Suppressor macrophage (primary cell): ENCODE data around the gene FOXA1.

Source experiments
- DNase-seq, 4 experiments: peaks; one replicate each; pipeline ENCODE4 v3.0.0-alpha.2; 2020 to 2022
- total RNA-seq, 17 experiments: gene quantifications; one replicate each; lab custom pipeline; 2026; ENCODE audit warnings: mixed read lengths in 6 of 17, inconsistent platforms in 3 of 17; lab: John Stamatoyannopoulos, UW

FOXA1 gene
- total RNA-seq: 0 to 1.1 (median 0.05) reads per million in 17 experiments

- DNase-seq: peak; percentile 23 to 68 (median 40)
Measured at GRCh38 chr14:37594971-37595808, at the start of gene FOXA1, which contains the start of gene TTC6. FOXA1 (minus strand) TSS chr14:37595249; CDS start chr14:37594972, 277 bp downstream. TTC6 (plus strand) TSS chr14:37595629; CDS start chr14:37622065, 26,436 bp downstream.

GRCh38 chr14:37643701-37644100 is 48.7 kb upstream of the FOXA1 start:
- DNase-seq: no peak

- DNase-seq: no peak
Measured at GRCh38 chr14:37642125-37642524, 47.1 kb upstream of the FOXA1 start.

- DNase-seq: no peak
Measured at GRCh38 chr14:37641117-37641516, 46.1 kb upstream of the FOXA1 start.

GRCh38 chr14:37638599-37638998 is 43.5 kb upstream of the FOXA1 start:
- DNase-seq: no peak

GRCh38 chr14:37637341-37637740 is 42.3 kb upstream of the FOXA1 start:
- DNase-seq: no peak

- DNase-seq: no peak
Measured at GRCh38 chr14:37625597-37626595, 30.8 kb upstream of the FOXA1 start.

GRCh38 chr14:37623971-37624370 is 28.9 kb upstream of the FOXA1 start:
- DNase-seq: no peak

- DNase-seq: no peak
Measured at GRCh38 chr14:37623426-37623951, 28.4 kb upstream of the FOXA1 start.

- DNase-seq: no peak
Measured at GRCh38 chr14:37622231-37622923, 27.3 kb upstream of the FOXA1 start.

GRCh38 chr14:37620856-37621255 is 25.8 kb upstream of the FOXA1 start:
- DNase-seq: no peak

GRCh38 chr14:37618498-37619028 is 23.5 kb upstream of the FOXA1 start:
- no peak for DNase-seq

- DNase-seq: no peak
Measured at GRCh38 chr14:37617864-37618365, 22.9 kb upstream of the FOXA1 start.

GRCh38 chr14:37616853-37617252 is 21.8 kb upstream of the FOXA1 start:
- no peak for DNase-seq

GRCh38 chr14:37615582-37616289 is 20.7 kb upstream of the FOXA1 start:
- no peak for DNase-seq

- no peak for DNase-seq
Measured at GRCh38 chr14:37610945-37611523, 16.0 kb upstream of the FOXA1 start.

- DNase-seq: no peak
Measured at GRCh38 chr14:37608649-37609048, 13.6 kb upstream of the FOXA1 start.

- no peak for DNase-seq
Measured at GRCh38 chr14:37606678-37607077, 11.6 kb upstream of the FOXA1 start.

GRCh38 chr14:37603688-37604251 is 8.7 kb upstream of the FOXA1 start:
- DNase-seq: no peak
